ENCODE measurements around the gene PRKX. TPM values are rescaled to one million over a fixed set of nuclear protein-coding genes. Genes with fewer than 3 reads are reported as not detected.

Gene PRKX
- total RNA-seq, 4 donors from 2014 or later, result 11.5 to 22.1 (median 18.1) TPM

- TF ChIP-seq CTCF (IDR thresholded peaks at IDR 0.05; ENCODE audit: low read depth), result no peak
Observed at GRCh38 chrX:3655181-3655580, 58.3 kb downstream of the PRKX start.

GRCh38 chrX:3653111-3653510 lies 60.3 kb downstream of the PRKX start:
- no peak for TF ChIP-seq CTCF (IDR thresholded peaks at IDR 0.05; ENCODE audit: low read depth)

- no peak for TF ChIP-seq CTCF (IDR thresholded peaks at IDR 0.05; ENCODE audit: low read depth)
Observed at GRCh38 chrX:3651277-3651676, 62.2 kb downstream of the PRKX start.

- no peak for TF ChIP-seq CTCF (IDR thresholded peaks at IDR 0.05; ENCODE audit: low read depth)
Observed at GRCh38 chrX:3648084-3648483, 65.4 kb downstream of the PRKX start.

- TF ChIP-seq CTCF (IDR thresholded peaks at IDR 0.05; ENCODE audit: low read depth), result no peak
Observed at GRCh38 chrX:3639236-3639635, 74.2 kb downstream of the PRKX start.

GRCh38 chrX:3638280-3638873 lies 75.1 kb downstream of the PRKX start:
- no peak for TF ChIP-seq CTCF (IDR thresholded peaks at IDR 0.05; ENCODE audit: low read depth)

- TF ChIP-seq CTCF (IDR thresholded peaks at IDR 0.05; ENCODE audit: low read depth), result no peak
Observed at GRCh38 chrX:3636803-3637202, 76.6 kb downstream of the PRKX start.
